ENCODE data around the gene DGKB. TPM values are rescaled to one million over a fixed set of nuclear protein-coding genes. Genes with fewer than 3 reads are reported as not detected.
A peak's percentile ranks its signal among the peaks of the same experiment; 100 is the strongest.

DGKB gene
- total RNA-seq, 1 donor: 0.36 TPM

DNA sequence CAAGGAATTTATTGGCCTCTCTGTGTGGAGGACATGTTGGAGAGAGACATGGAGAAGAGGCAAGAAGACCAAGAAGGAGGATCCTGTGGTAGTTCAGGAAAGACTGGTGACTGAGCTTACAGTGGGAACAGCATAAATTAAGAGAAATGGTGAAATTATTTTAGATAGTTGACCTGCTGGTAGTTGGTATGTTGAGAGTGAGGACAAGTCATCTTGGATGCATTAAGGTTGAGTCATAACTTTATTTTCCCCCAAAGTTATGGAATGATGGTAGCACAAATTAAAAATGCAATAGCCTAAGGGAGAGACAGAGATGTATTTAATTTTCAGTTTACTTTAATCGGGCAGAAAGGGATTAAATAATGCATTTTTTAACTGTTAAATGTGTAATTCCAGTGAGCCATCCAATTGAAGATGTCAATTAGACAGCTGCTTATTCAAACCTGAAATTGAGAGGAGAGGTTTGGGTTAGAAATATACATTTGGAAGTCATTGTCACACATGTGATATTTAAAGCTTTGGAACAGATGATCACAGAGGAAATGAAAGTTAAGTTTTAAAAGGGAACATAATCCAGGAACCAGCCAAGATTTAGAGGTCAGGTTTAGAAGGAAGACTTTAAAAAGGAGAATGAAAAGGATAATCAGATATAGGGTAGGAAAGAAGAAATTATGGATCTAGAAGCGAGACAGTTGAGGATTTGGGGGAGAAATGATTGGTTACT, 80.6 kb downstream of the DGKB start:
- TF ChIP-seq, protein P1, sequence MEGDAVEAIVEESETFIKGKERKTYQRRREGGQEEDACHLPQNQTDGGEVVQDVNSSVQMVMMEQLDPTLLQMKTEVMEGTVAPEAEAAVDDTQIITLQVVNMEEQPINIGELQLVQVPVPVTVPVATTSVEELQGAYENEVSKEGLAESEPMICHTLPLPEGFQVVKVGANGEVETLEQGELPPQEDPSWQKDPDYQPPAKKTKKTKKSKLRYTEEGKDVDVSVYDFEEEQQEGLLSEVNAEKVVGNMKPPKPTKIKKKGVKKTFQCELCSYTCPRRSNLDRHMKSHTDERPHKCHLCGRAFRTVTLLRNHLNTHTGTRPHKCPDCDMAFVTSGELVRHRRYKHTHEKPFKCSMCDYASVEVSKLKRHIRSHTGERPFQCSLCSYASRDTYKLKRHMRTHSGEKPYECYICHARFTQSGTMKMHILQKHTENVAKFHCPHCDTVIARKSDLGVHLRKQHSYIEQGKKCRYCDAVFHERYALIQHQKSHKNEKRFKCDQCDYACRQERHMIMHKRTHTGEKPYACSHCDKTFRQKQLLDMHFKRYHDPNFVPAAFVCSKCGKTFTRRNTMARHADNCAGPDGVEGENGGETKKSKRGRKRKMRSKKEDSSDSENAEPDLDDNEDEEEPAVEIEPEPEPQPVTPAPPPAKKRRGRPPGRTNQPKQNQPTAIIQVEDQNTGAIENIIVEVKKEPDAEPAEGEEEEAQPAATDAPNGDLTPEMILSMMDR (IDR thresholded peaks at IDR 0.05; ENCODE audit: insufficient read depth, low read length): no peak
- H3K4me3 ChIP-seq (ENCODE audit: low read depth, low read length): no peak overlapping the region
- DNase-seq (ENCODE audit: low read depth): peak; percentile 40

DNA sequence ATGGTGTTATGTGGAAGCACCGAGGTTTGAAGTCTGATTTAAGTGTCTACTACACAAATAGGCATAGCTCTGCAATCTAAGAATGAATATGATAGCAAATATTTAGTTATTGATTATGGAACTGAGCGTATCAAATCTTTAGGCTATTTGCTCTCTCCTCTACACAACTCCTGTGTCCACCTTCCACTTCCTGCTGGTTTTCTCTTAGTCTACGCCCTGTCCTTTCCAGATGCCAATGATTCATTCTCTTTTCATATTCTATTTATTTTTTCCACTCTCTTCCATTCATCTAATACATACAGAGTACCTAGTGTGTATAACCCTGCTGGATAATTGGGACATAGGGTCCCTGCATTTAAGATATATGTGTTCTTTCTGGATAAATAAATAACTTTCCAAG, 83.7 kb downstream of the DGKB start:
- TF ChIP-seq, protein P1 (IDR thresholded peaks at IDR 0.05; ENCODE audit: insufficient read depth, low read length): no peak
- DNase-seq (ENCODE audit: low read depth): no peak
- no peak overlapping the region for H3K4me3 ChIP-seq (ENCODE audit: low read depth, low read length)

DNA sequence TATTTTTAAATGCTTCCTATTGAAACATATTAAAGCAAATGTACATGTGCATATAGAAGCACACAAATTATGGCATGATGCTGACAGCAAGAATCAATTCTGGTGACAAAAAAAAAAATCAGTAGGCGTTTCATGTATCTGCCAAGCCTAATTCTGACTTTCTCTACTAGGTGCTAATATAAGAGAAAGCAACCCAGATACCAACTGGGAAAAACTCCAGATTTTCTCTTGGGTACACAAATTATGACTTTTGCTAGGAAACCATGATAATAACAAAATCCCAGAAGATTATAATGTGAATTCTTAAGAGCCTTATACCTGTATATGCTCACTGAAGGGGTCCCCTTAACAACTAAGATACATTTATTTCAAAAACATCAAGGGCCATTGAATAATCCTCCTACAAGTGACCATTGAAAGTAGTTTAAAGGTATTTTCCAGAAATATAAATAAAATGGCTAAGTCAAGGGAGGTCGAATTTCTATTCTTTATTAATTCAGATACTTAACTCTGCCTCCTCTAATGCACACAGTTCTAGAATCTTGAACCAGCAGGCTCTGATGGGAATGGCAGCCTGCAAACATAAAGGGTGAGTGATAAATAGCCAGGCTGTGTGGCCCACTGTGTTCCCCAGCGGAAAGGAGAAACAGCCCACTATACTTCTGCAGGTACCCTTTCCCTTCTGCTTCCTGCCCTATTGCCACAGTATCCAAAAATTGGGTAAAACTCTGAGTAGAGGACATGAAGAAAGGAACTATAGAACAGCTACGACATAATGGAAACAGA, 84.5 kb downstream of the DGKB start:
- H3K4me3 ChIP-seq (ENCODE audit: low read depth, low read length): no peak overlapping the region
- TF ChIP-seq, protein P1 (IDR thresholded peaks at IDR 0.05; ENCODE audit: insufficient read depth, low read length): no peak
- DNase-seq (ENCODE audit: low read depth): no peak

DNA sequence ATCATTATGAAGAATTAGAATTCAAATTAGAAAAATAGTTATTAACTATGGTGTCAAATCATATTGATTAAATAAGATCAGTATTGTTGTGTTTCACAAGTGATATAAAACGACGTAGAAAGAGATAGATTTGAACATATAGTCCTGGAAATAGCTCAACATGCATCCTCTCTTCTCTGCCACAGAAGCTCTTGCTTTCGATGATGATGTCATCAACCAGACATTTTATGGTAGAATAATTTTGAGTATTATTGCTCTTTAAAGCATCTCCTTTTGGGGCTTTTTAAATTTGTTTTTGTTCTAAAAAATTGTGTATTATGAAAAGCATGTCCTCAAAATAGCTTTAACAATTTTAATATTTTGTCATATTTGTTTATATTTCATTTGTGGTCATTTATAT, 95.0 kb downstream of the DGKB start:
- H3K4me3 ChIP-seq (ENCODE audit: low read depth, low read length): no peak overlapping the region
- TF ChIP-seq, protein P1 (IDR thresholded peaks at IDR 0.05; ENCODE audit: insufficient read depth, low read length): no peak
- DNase-seq (ENCODE audit: low read depth): no peak

DNA sequence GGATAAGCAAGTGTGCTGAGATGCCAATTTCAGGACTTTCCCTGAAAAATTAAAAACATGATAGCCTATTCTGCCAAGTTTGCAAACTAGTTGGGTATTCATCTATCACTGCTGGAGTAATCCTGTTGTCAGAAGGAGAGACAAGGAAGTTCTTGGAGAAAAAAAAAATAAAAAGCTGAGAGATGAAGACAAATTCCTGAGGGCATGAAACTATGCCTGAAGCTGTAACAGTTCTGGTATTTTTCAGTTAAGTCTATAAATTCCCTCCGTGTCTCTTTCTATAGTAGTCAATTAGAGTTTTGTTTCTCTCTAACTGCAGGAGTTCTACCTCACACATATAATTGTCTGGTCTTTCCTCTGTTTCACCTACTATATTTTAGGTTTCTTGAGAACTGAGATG, 95.7 kb downstream of the DGKB start:
- TF ChIP-seq, protein P1 (IDR thresholded peaks at IDR 0.05; ENCODE audit: insufficient read depth, low read length): no peak
- peak; percentile 34 for DNase-seq (ENCODE audit: low read depth)
- H3K4me3 ChIP-seq (ENCODE audit: low read depth, low read length): no peak overlapping the region

DNA sequence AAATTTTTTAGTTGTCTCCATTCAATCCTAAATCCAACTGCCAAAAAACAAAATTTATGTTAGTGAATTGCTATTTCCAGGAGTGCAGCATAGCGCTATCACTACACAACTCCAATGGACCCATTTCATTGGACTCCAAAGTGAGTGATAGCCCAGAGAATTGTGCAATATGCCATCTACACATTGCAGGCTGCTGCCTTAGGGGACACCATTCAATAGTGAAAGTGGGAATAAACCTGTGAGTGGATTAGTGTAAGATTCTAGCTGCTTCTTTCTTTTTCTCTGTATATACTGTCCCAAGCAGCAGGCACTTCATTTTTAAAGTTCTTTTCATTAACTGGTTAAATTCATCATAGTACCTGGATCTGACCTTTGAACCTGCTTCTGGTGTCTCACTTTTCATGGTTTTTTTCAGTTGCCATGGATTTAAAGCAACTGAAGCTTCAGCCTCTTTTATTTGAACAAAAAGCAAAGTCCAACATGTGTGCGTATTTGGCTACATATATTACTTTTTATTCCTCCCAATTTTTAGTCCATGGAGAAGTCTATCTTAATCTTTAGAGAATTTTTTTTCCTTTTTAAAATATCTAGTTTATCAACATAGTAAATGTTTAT, 97.3 kb downstream of the DGKB start:
- DNase-seq (ENCODE audit: low read depth): no peak
- TF ChIP-seq, protein P1 (IDR thresholded peaks at IDR 0.05; ENCODE audit: insufficient read depth, low read length): no peak
- H3K4me3 ChIP-seq (ENCODE audit: low read depth, low read length): no peak overlapping the region

Data from fibroblast of the aortic adventitia (primary cell).